ENCODE measurements around the gene NCKAP5.

- TF ChIP-seq EZH2 (IDR thresholded peaks at IDR 0.05; ENCODE audit: borderline replicate concordance, insufficient read depth, low read depth, low read length, poor library complexity, severe bottlenecking): no peak
- TF ChIP-seq CTCF (IDR thresholded peaks at IDR 0.05): no peak
These were observed 588.0 kb downstream of the NCKAP5 start for GRCh38 chr2:132980304-132980703.
